GM12892 (cell line): ENCODE measurements around the gene RIBC2.
"Not testable (repeated sequence)": the region's sequence is repeated elsewhere in the genome, so short reads cannot be mapped to it uniquely, and the experiment has no call there.

Experiments
- POLR2A ChIP-seq: IDR thresholded peaks from 2 replicates; pipeline ENCODE4 v1.6.1; 2011; ENCODE audit warnings: low read depth, low read length, control low read depth
- POLR2AphosphoS5 ChIP-seq: IDR thresholded peaks from 2 replicates; pipeline ENCODE4 v1.6.1; 2011; ENCODE audit warnings: low read depth, low read length, control low read depth

GRCh38 chr22:45373592-45373991, 39.9 kb upstream of the RIBC2 start:
- TF ChIP-seq POLR2AphosphoS5, POLR2A: not testable (repeated sequence)
